GM18858 (cell line): ENCODE data around the gene PNMA1.
"Not testable (repeated sequence)": the region's sequence is repeated elsewhere in the genome, so short reads cannot be mapped to it uniquely, and the experiment has no call there.

ENCODE experiments used
- ATAC-seq: cut with Tn5 transposase; IDR thresholded peaks from one replicate; pipeline ENCODE4 v1.9.1; 2021; ENCODE audit not compliant: unreplicated experiment

Gene PNMA1

GRCh38 chr14:73718418-73719251, 4.5 kb upstream of the PNMA1 start:
- ATAC-seq = no peak

- ATAC-seq = no peak
Measured at GRCh38 chr14:73717711-73718417, 3.7 kb upstream of the PNMA1 start.

GRCh38 chr14:73717266-73717665, 3.1 kb upstream of the PNMA1 start:
- no peak for ATAC-seq

DNA sequence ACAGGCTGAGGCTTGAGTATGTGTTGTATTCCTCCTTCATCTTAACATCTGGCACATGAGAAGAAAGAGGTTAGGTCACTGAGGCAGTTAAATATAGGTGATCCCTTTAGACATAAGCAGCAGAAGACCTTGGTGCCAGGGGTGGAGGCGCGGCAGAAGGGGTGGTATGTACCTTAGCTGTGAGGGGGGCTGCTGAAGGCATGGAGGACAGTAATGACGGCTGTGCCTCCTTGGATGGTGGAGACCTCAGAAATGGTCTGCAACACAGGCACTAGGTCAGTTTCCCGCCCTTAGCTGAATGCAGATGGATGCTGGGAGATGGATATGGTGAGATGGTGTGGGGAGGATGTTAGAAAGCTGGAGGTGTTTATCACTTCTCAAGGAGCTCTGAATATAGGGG, 1.5 kb upstream of the PNMA1 start:
- no peak for ATAC-seq

GRCh38 chr14:73714656-73715081, 485 bp upstream of the PNMA1 start:
- ATAC-seq = no peak

DNA sequence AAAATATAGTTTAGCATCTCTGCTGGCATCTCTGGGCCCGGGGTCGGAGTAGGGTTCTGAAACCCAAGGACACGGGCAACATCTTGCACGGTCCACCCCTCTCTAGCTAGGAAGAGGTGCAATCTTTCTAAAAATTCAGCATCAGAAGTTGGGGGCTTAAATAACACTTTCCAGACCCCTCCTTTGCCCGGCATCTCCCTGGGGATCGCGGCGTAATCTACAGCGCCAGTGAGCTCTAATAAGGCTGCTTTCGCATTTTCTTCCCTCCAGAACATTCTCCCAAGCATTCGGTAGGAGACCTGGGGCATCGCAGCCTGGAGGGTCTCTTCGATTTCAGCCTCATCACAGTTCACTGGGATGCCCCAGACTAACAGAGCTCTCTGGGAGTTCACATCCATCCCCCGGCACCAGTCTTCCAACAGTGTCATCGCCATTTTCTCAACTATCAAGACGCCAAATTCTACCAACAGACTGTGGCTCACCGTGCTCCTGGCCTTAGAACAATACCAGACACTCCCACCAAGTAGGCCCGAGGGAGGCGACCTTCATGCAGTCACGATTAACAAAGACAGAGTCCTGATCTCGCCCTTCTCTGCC, 880 bp downstream of the PNMA1 start:
- ATAC-seq = no peak

- no peak for ATAC-seq
Measured at GRCh38 chr14:73712540-73713180, 1.5 kb downstream of the PNMA1 start.

DNA sequence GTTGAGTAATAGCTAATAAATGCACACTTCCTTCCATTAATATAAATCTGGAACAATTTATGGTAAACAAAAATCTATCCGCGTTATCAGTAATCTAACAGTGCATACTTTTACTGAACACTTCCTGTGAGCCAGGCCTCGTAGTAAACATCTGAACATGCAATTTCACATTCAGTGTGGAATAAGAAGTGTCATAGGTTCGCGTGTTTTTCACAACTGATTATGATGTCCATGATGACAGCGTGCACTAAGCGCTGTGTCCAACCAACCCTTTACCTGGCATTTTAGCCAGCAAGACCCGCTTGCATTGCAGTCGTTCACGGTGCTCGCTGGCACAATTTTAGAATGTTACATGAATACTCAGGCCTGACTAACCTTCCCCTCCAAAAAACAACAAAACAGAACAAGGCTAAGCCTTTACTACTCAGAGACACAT, 2.1 kb downstream of the PNMA1 start:
- ATAC-seq = no peak

DNA sequence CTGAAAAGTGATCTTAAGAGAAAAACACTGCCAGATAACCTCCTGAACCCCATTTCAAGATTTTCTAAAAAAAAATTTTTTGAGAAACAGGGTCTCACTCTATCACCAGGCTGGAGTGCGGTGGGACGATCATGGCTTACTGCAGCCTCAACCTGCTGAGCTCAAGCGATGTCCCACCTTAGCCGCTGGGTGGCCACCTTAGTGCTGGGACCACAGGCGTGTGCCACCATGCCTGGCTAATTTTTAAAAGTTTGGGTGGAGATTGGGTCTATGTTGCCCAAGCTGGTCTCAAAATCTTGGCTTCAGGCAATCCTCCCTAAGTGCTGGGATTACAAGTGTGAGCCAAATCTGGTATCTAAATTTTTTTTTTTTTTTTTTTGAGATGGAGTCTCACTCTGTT, 3.4 kb downstream of the PNMA1 start:
- no peak for ATAC-seq

DNA sequence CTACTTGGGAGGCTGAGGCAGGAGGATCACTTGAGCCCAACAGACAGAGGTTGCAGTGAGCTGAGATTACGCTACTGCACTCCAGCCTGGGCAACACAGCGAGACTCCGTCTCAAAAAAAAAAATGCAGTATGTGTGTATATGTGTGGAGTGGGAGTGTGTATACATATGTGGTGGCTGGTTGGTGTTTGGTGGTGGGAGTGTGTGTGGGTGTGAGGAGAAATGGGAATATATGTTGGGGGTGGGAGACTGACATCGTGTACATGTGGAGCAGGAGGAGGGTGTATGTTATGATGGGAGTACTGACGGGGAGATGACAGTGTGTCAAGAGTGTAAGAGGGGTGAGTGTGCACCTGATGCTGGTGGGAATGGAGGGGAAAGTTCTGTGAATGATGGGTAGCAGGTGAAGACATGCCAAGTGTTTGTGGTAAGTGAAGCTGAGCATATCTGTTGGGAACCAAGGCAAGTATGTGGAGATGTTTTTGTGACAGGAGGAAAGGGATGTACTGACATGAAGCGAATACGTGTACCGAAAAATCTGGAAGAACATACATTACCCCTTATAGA, 4.2 kb downstream of the PNMA1 start:
- no peak for ATAC-seq

- not testable (repeated sequence) for ATAC-seq
Measured at GRCh38 chr14:73708076-73708475, 6.1 kb downstream of the PNMA1 start.

DNA sequence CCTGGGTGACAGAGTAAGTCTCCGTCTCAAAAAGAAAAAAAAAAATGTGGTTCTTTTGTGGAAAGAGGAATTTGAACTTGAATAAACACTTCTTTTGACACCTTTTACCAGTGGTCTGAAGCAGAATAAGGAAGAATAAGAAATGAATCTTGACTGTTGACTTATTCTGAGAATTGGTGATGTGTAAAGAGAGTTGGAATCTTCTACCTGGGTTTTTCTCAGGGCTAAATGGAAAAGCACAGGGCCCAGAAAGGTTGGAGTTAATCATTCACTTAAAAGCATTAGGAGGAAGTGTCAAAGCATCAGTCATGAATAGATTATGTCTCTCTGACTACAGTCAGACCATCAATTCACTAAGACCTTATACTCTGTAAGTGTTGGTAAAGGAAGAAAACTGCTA, 13.9 kb downstream of the PNMA1 start:
- ATAC-seq = no peak

- ATAC-seq = peak; percentile 74
Measured at GRCh38 chr14:73696466-73697400, 17.5 kb downstream of the PNMA1 start.

DNA sequence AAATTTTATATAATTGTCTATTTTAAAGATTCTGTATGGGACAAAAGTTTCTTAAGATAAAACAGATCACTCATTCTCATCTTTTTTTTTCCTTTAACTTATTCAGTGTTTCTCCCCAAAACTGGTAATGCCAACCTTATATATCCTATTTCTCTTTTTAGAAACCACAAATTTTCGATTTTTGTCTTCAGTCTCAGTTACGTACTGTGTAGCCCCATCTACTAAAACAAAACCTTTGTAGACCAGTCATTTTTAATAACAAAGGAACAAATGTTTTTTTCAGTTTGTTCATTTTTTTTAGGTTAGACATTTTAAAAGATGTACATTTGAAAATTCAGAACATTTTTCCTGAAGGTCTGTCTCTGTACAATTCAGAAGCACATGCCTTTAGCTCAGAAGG, 18.2 kb downstream of the PNMA1 start:
- ATAC-seq = peak; percentile 41

DNA sequence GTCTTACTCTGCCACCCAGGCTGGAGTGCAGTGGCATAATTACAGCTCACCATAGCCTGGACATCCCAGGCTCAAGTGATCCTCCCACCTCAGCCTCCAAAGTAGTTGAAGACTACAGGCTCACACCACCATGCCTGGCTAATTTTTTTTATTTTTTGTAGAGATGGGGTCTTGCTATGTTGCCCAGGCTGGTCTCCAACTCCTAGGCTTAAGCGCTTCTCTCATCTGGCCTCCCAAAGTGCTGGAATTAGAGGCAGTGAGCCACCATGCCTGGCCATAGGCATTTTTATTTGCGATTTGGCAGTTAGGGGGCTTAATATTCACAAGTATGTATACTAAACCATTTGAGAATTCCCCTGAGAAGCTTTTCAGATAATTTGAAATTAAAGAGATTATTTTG, 19.1 kb downstream of the PNMA1 start:
- ATAC-seq = no peak

GRCh38 chr14:73694083-73694482, 20.1 kb downstream of the PNMA1 start:
- ATAC-seq = no peak

GRCh38 chr14:73686901-73687300, 27.3 kb downstream of the PNMA1 start:
- ATAC-seq = no peak

DNA sequence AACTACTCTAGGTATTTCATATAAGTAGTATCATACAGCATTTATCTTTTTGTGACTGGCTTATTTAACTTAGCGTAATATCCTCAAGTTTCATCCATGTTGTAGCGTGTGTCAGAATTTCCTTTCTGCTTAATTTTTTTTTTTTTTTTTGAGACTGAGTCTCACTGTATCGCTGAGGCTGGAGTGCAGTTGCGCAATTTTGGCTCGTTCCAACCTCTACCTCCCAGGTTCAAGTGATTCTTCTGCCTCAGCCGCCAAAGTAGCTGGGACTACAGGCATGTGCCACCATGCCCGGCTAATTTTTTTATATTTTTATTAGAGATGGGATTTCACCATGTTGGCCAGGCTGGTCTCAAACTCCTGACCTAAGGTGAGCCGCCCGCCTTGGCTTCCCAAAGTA, 28.9 kb downstream of the PNMA1 start:
- no peak for ATAC-seq

- no peak for ATAC-seq
Measured at GRCh38 chr14:73684627-73685026, 29.6 kb downstream of the PNMA1 start.

DNA sequence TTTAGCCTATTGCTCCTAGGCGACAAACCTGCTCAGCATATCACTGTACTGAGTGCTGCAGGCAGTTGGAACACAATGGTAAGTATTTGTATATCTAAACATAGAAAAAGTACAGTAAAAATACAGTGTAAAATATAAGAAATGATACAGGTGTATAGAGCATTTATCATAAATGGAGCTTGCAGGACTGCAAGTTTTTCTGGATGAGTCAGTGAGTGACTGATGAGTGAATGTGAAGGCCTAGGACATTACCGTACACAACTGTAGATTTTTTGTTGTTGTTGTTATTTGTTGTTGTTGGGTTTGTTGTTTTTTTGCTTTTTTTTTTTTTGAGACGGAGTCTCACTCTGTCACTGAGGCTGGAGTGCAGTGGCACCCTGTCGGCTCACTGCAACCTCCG, 33.4 kb downstream of the PNMA1 start:
- no peak for ATAC-seq
